ENCODE measurements around the gene SCCPDH.

DNA sequence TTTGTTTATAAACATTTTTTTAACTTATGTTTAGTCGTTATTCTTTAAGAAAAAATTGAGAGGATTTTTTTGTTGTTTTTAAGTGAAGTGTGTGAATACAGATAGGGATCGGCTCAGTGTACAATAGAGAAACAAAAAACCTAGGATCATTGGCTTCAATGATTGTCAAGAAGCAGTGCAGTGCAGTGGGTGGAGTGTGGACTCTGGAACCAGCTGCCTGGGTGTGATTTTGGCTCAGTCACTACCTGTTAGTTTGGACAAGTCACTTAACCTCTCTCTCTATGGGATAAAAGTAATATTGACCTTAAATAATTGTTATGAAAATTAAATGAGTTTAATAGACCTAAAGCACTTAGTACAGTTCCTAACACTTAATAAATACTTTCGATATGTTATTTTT, 41.3 kb downstream of the SCCPDH start:
- TF ChIP-seq GATA2 (IDR thresholded peaks at IDR 0.05; ENCODE audit: low read depth, low read length) (no peak), GATA3 (IDR thresholded peaks at IDR 0.05; ENCODE audit: low read depth, low read length) (no peak)
